ENCODE results near the gene COL25A1.
"Not testable (repeated sequence)": the region's sequence is repeated elsewhere in the genome, so short reads cannot be mapped to it uniquely, and the experiment has no call there.

COL25A1 gene

DNA sequence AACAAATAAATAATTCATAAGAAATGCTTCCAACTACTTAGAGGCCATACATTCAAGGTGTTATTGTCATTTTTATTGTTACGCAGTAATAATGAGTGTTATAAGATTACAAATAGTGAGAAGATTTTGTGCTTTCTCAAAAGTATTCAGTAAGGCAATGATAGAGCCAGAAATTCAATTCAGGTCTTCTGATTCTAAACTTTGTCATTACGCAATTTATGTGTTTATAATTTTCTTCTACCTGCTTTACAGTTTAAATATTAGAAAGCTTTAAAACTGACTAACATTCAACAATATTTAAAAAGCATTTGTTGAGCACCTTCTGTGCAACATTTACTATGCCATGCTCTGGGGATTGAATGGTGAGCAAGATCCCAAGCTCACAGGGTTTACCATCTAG lies 356.2 kb downstream of the COL25A1 start:
- no peak for DNase-seq

- DNase-seq: no peak
Measured at GRCh38 chr4:108943976-108944591, 358.4 kb downstream of the COL25A1 start.

- no peak for DNase-seq
Measured at GRCh38 chr4:108943371-108943770, 359.1 kb downstream of the COL25A1 start.

DNA sequence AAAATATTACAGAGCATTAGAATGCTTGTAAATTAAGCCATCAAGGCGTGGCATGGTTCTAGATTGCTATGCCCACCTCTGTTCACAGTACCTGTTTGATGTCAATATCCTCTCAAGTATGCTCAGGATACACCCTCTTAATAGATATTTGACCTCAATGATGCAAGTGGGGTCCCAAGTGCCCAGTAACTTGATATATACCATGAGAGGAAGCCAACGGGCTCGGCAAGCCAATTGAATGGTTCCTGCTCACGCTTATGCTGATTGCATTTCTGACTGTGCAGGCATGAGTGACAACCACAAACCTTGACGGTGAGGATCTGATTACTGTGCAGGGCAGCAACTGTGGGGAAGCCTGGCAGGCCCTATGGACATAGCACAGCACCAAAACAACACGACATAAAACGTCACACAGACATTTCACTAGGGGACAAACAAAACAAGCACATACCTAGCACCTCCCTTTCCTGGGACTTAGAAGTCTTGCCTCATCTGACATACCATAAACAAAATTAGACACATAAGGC lies 360.5 kb downstream of the COL25A1 start:
- DNase-seq: no peak

DNA sequence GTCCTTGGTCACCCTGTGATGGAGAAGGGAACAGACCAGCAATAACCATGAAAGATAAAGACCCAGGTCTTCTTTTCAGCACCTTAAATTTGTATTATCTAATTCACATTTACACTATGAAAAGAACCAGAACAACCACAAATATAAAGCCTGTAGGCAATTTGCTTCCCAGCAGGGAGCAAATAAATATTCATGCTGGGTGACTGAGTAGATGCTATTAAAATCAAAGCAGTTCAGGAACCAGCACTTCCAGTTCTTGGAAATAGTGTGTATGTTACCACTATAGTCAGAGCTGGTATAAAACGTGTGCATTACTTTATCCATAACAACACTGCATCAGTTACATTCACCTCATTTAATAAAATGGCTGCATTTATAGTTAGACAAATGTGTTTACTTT lies 361.8 kb downstream of the COL25A1 start:
- DNase-seq: no peak

GRCh38 chr4:108940149-108940548 lies 362.3 kb downstream of the COL25A1 start:
- DNase-seq: no peak

DNA sequence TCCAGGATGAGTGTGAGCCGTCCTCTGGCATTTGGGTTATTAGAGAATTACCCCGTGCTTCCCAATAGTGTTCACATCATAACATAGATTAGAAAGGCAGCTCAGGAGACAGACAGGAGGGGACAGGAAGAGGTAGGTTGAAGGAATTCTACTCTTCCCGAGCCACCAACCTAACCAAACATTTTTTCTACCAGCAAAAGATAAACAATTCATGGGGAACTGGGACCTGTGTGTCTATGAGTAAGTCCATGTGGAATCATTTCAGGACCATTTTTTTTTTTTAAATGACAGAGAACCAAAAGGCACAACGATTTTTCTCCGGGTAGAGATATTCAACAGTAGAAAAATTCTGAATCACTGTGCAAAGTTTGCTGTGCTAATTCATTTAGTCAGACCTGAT lies 365.4 kb downstream of the COL25A1 start:
- no peak for DNase-seq

DNA sequence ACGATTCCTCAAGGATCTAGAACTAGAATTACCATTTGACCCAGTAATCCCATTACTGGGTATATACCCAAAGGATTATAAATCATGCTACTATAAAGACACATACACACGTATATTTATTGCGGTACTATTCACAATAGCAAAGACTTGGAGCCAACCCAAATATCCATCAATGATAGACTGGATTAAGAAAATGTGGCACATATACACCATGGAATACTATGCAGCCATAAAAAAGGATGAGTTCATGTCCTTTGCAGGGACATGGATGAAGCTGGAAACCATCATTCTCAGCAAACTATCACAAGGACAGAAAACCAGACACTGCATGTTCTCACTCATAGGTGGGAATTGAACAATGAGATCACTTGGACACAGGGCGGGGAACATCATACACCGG lies 368.5 kb downstream of the COL25A1 start:
- DNase-seq: not testable (repeated sequence)

DNA sequence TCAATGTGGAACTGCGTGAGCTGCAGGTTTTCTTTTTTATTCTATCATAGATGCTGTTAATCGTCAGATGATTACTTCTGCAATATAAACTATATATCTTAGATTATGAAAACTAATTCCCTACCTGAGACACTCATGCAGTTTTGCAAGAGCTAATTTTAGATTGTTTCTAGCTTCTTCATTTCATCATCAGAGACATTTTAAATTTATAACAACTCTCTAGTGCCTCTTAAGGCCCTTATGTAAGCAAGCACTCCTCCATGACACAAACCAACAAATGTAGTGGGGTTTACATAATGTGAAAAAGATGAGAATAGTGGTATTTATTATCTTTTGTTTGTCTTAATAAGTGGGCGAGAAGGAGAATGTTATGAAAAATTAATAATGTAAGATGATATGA lies 369.4 kb downstream of the COL25A1 start:
- DNase-seq: no peak

DNA sequence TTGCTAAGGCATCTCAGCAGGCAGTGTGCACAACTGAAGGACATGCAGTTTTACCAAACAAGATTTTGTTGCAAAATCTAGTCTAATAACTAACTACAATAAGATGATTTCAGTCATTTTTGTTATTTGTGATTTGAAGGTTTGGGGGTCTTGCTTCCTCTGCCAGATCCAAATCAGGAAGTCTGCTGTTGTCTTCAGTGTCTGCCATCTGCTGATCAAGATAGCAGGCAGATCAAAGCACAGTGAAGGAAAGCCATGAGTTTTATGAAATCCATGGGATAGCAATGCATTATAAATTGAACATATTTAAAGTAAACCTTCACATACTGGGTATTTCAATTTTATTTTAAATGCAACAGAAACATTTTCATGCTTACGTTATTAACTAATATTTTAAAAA lies 370.5 kb downstream of the COL25A1 start:
- no peak for DNase-seq

DNA sequence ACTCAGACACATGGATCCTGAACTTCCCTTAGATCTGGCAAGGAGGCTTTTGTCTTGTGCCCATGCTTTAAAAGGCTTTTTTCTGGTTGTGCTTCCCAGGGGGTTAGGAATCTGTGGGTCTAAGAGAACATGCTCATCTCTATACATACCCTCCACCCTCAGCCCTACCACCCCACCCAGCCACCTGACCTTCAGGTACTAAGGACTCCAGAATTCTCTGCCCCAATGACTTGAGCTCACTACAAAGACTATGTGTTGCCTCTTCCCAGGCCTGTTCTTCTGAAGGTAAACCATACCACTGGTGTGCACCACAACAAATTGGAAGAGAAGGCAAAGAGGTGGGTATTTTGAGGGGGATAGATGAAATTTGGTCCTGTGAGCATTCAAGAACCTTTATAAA lies 372.3 kb downstream of the COL25A1 start:
- DNase-seq: no peak

- DNase-seq: no peak
Measured at GRCh38 chr4:108926781-108927180, 375.7 kb downstream of the COL25A1 start.

DNA sequence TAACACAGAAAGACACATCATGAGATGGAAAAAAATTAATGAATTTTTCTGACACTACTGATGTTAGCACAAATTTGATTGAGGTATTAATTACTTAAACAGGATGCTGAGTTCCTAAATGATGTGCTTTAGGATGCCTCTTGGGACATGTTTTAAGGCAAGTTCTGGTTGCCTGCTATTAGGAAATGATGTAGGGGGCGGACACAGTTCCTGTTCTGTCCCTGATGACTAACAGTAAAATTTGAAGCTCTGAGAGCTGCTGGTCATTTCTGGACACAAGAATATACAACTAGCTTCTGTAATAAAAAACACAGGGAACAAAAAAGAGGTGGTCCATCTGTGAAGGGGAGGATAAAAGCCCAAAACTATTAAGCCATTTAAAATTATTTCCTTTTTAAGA lies 376.4 kb downstream of the COL25A1 start:
- no peak for DNase-seq

DNA sequence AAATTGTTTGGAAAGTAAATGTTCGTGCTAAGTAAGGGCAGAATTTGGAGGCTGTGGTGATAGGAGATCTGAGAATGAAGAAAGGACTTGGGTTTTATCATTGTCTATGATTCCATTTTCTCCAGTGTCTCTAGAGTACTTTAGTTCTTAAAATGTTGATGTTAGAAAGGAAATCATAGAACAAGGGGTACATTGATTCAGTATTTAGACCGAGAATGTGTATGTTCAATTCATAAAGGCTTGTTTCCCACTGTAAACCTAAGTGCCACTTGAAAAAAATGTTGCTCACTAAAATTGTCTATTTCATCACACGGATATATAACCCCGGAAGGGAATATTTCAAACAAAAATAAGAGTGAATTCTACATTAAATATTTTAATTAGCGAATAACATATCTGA lies 380.3 kb downstream of the COL25A1 start:
- DNase-seq: no peak

GRCh38 chr4:108920395-108921087 lies 381.9 kb downstream of the COL25A1 start:
- no peak for DNase-seq

GRCh38 chr4:108919226-108919893 lies 383.1 kb downstream of the COL25A1 start:
- no peak for DNase-seq

DNA sequence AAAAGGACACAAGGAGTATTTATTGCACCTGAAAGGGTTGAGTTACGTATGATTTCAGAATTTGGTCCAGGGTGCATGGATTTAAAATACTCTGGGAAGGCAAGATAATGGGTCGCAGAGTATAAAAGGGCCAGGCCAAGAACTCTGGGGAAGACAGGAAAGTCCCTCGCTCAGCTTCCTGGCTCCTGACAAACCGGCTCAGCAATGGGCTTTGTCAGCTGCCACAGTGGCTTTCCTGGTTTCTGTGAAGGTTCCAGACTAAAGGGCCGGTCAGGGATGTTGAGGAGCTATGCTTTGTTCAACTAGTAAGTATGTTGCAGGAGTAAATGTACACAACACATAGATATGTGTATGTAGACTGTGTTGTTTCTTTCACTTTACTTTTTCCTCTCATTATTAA lies 385.2 kb downstream of the COL25A1 start:
- no peak for DNase-seq

GRCh38 chr4:108916638-108917037 lies 385.8 kb downstream of the COL25A1 start:
- no peak for DNase-seq

DNA sequence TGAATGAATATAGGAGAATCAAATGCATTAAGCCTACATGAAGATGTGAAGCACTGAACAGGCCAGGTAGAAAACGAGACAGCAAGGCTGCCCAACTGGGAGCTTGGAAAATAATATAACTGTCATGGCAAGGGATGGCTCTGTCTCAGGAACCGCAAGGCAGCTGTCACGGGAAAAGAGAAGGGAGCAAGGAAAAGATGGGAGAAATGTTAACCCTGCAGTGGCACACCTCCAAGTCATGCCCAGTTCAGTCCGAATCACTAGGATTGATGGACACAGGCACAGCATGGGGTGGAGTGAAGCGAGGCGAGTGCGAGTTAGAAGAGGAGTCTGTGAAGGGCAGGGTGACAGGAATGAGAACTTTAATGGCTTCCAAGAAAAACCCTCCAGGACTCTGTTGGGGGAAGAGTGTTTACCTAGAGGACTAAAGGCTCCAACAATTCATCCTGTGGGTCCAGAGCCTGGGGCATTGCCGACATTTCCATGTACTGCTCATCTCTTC lies 395.5 kb downstream of the COL25A1 start:
- DNase-seq: no peak

- no peak for DNase-seq
Measured at GRCh38 chr4:108906006-108906405, 396.5 kb downstream of the COL25A1 start.

- DNase-seq: no peak
Measured at GRCh38 chr4:108903464-108904221, 398.8 kb downstream of the COL25A1 start.

- no peak for DNase-seq
Measured at GRCh38 chr4:108902769-108903168, 399.7 kb downstream of the COL25A1 start.

DNA sequence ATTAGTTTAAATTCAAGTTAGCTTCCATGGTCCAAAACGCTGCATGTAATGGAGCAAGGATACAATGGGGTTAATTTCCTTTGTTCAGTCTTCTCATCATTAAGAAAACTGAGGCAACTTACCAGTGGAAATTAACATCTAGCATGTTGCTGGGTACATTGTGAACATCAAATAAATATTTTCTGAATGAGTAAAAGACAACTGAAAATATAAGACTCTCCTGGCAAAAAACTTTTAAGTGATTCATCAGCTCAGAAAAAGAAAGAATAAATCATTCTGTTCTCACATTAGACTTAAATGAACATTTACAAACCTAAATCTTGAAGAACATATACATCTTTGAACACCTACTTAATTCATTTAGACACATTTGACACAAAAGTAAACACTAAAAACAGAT lies 401.2 kb downstream of the COL25A1 start:
- no peak for DNase-seq
